ENCODE results near the gene CYP2W1. TPM values are rescaled to one million over a fixed set of nuclear protein-coding genes. Genes with fewer than 3 reads are reported as not detected.

Gene CYP2W1
- total RNA-seq, 1 experiment from 2014 or later = not detected

DNA sequence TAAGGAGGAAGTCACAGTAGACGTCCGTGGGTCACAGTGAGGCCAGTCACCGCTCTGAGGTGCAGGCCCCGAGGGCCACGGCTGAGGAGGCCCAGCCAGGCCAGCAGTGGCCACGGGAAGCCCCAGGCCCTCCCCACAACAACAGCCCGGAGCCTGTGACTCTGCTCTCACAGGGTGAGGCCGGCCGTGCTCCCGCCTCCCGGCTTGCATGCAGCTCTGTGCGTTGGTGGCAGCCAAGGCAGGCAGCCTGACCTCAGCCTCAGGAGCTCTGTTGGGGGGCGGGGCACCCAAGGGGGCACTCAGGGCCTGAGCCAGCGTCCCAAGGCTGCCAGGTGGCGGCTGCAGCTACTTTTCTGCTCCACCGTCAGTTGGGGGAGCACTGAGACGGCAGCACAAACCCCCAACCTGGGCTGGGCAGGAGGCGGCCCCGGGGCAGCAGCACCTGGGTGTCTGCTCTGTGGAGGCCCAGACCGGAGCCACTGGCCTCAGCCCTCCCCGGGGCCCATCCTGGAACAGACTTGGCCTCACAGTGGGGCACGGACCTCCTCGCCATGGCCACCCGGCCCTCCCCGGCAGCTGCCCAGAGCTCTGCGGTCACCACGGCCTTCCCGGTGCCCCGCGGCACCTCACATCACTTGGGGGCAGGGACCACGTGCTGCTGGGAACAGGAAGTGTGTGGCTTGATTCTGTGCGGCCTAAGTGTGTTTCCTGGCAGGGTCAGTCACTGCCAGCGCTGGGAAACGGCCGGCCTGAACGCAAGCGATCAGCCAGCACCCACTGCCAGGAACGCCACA, 13.3 kb downstream of the CYP2W1 start:
- Histone ChIP-seq H3K9me3 (ENCODE audit: insufficient read depth, low read depth) (no peaks in the 10 kb centered on the region), H4K20me1 (ENCODE audit: insufficient read depth) (peaks cover 5% of the 10 kb centered on the region), H3K36me3 (ENCODE audit: low read depth) (no peaks in the 10 kb centered on the region), H2AFZ (no peak overlapping the region), H3K27ac (no peak overlapping the region), H3K9me2 (ENCODE audit: insufficient read depth) (no peaks in the 10 kb centered on the region), H3F3A (ENCODE audit: insufficient read depth, low read depth) (peaks cover 4% of the 10 kb centered on the region; the same call in 1 of the 2 replicates), H3K27me3 (ENCODE audit: insufficient read depth, low read depth) (no peaks in the 10 kb centered on the region), H3K4me1 (replicated peaks; ENCODE audit: insufficient read depth) (no peaks in the 10 kb centered on the region), H3K4me2 (no peak overlapping the region), H3K79me2 (ENCODE audit: low read depth) (no peaks in the 10 kb centered on the region), H3K4me3 (no peak overlapping the region)
- no peak for DNase-seq
- TF ChIP-seq EZH2 (IDR thresholded peaks at IDR 0.05; ENCODE audit: low read depth) (no peak), CTCF (conservative IDR thresholded peaks at IDR 0.05) (no peak)
- no TSS peak for BruUV-seq (replicated peaks)
- CTCF ChIA-PET = interaction anchor here (0.5 kb wide), 1 partner anchor 90 kb away, joined by 4 read pairs; no protein-coding TSS in a partner anchor
- POLR2A ChIA-PET (ENCODE audit: unreplicated experiment) = no interaction called here
- intact Hi-C loops (cut with micrococcal nuclease; ENCODE audit: unreplicated experiment) = no loop called here

GRCh38 chr7:997404-998395, 14.7 kb downstream of the CYP2W1 start:
- no peaks in the 10 kb centered on the region for H3K4me1 ChIP-seq (replicated peaks; ENCODE audit: insufficient read depth)
- ChIA-PET CTCF (interaction anchor here (0.5 kb wide), 1 partner anchor 88 kb away, joined by 3 read pairs; no protein-coding TSS in a partner anchor), POLR2A (ENCODE audit: unreplicated experiment) (no interaction called here)
- no peak overlapping the region for H3K4me3 ChIP-seq
- TF ChIP-seq CTCF (conservative IDR thresholded peaks at IDR 0.05) (no peak), EZH2 (IDR thresholded peaks at IDR 0.05; ENCODE audit: low read depth) (no peak)
- H3K27ac ChIP-seq = no peak overlapping the region
- H3K9me2 ChIP-seq (ENCODE audit: insufficient read depth) = no peaks in the 10 kb centered on the region
- H3K27me3 ChIP-seq (ENCODE audit: insufficient read depth, low read depth) = no peaks in the 10 kb centered on the region
- no peak for DNase-seq
- no peaks in the 10 kb centered on the region for H3K36me3 ChIP-seq (ENCODE audit: low read depth)
- H3K79me2 ChIP-seq (ENCODE audit: low read depth) = no peaks in the 10 kb centered on the region
- H4K20me1 ChIP-seq (ENCODE audit: insufficient read depth) = peaks cover 5% of the 10 kb centered on the region
- no peak overlapping the region for H3K4me2 ChIP-seq
- H2AFZ ChIP-seq = no peak overlapping the region
- peaks cover 4% of the 10 kb centered on the region; the same call in 1 of the 2 replicates for H3F3A ChIP-seq (ENCODE audit: insufficient read depth, low read depth)
- intact Hi-C loops (cut with micrococcal nuclease; ENCODE audit: unreplicated experiment) = no loop called here
- no TSS peak for BruUV-seq (replicated peaks)
- no peaks in the 10 kb centered on the region for H3K9me3 ChIP-seq (ENCODE audit: insufficient read depth, low read depth)

DNA sequence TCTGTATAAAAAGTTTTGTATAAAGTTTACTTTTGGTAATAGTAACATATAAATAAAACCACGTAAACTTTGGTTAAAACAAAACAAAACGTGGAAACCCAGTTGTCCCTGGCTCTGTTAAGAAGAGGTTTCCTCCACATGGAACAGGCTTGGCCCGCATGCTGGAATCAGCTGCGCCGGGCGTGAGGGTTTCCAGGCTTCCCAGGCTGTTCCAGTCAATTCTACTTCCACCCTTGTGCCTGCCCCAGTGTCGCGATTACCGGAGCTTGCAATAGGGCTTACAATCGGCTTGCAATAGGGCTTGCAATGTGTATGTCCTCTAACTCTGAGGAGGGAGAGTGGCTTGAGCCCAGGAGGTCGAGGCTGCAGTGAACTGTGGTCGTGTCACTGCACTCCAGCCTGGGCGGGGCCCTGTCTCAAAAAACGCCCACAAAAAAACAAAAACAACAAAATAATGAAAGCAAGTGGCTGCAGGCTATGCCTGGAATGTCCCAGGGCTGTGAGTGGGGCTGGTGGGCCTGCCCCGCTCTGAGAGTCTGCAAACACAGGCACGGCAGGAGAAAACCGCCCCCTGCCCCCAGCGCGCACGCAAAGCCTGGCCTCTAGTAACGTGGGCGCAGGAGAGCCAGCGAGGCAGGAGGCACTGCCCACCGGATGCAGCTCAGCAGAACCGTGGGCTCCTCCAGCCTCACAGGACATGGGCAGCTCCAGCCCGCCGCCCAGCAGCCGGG, 16.3 kb downstream of the CYP2W1 start:
- H3K9me2 ChIP-seq (ENCODE audit: insufficient read depth) = no peaks in the 10 kb centered on the region
- no peak overlapping the region for H2AFZ ChIP-seq
- ChIA-PET CTCF (no interaction called here), POLR2A (ENCODE audit: unreplicated experiment) (no interaction called here)
- H3F3A ChIP-seq (ENCODE audit: insufficient read depth, low read depth) = peaks cover 4% of the 10 kb centered on the region; the same call in 1 of the 2 replicates
- H3K4me1 ChIP-seq (replicated peaks; ENCODE audit: insufficient read depth) = no peaks in the 10 kb centered on the region
- no peak overlapping the region for H3K27ac ChIP-seq
- H3K9me3 ChIP-seq (ENCODE audit: insufficient read depth, low read depth) = no peaks in the 10 kb centered on the region
- no peak for DNase-seq
- TF ChIP-seq EZH2 (IDR thresholded peaks at IDR 0.05; ENCODE audit: low read depth) (no peak), CTCF (conservative IDR thresholded peaks at IDR 0.05) (no peak)
- H3K36me3 ChIP-seq (ENCODE audit: low read depth) = no peaks in the 10 kb centered on the region
- no peak overlapping the region for H3K4me2 ChIP-seq
- no TSS peak for BruUV-seq (replicated peaks)
- no peaks in the 10 kb centered on the region for H3K27me3 ChIP-seq (ENCODE audit: insufficient read depth, low read depth)
- H3K79me2 ChIP-seq (ENCODE audit: low read depth) = no peaks in the 10 kb centered on the region
- peaks cover 5% of the 10 kb centered on the region; the same call in 1 of the 2 replicates for H4K20me1 ChIP-seq (ENCODE audit: insufficient read depth)
- no peak overlapping the region for H3K4me3 ChIP-seq
- intact Hi-C loops (cut with micrococcal nuclease; ENCODE audit: unreplicated experiment) = no loop called here

All from PC-9 (cell line).